Fibroblast of lung (primary cell): ENCODE data around the gene POLA1. TPM values are rescaled to one million over a fixed set of nuclear protein-coding genes. Genes with fewer than 3 reads are reported as not detected.

Experiments
- DNase-seq, 2 donors: peaks; one replicate each; pipeline versions ENCODE4 v3.0.0 to v3.0.0-alpha.2; 2010; ENCODE audit warnings: low read depth in 2 of 2
- H2AFZ ChIP-seq: 2 replicates; pipeline ENCODE4 v1.5.1; 2012; ENCODE audit warnings: low read length, control low read depth, inconsistent platforms
- H3K27ac ChIP-seq: 2 replicates; pipeline ENCODE4 v1.5.1; 2011; ENCODE audit warnings: low read length, control low read depth; ENCODE audit not compliant: insufficient read depth
- H3K27me3 ChIP-seq: 2 replicates; pipeline ENCODE4 v1.5.1; 2011; ENCODE audit warnings: mild to moderate bottlenecking, low read length; ENCODE audit not compliant: control insufficient read depth, insufficient read depth
- H3K36me3 ChIP-seq: 2 replicates; pipeline ENCODE4 v1.5.1; 2011; ENCODE audit warnings: low read length; ENCODE audit not compliant: control insufficient read depth, insufficient read depth
- H3K4me1 ChIP-seq: 2 replicates; pipeline ENCODE4 v1.5.1; 2011; ENCODE audit warnings: low read length; ENCODE audit not compliant: control insufficient read depth, insufficient read depth; ENCODE audit errors: extremely low read depth
- H3K4me2 ChIP-seq: 2 replicates; pipeline ENCODE4 v1.5.1; 2011; ENCODE audit warnings: low read length, control low read depth; ENCODE audit not compliant: insufficient read depth; ENCODE audit errors: extremely low read depth
- H3K4me3 ChIP-seq, 4 experiments: fragments of 200-600 bp in 1 of 4; sonication (generic) in 1 of 4; replicated peaks in 1 of 4; 2 replicates each; pipeline ENCODE4 v1.5.1; 2011 to 2016; ENCODE audit warnings: low read length in 4 of 4, low read depth in 3 of 4, mild to moderate bottlenecking in 3 of 4, control low read depth in 2 of 4, inconsistent platforms in 1 of 4, mixed read lengths in 1 of 4; ENCODE audit not compliant: insufficient read depth in 1 of 4; ENCODE audit errors: control extremely low read depth in 1 of 4
- H3K79me2 ChIP-seq: 2 replicates; pipeline ENCODE4 v1.5.1; 2012; ENCODE audit warnings: mild to moderate bottlenecking, low read length, inconsistent platforms; ENCODE audit not compliant: control insufficient read depth, insufficient read depth
- H3K9ac ChIP-seq: 2 replicates; pipeline ENCODE4 v1.5.1; 2011; ENCODE audit warnings: mild to moderate bottlenecking, low read length, control low read depth; ENCODE audit not compliant: insufficient read depth
- H3K9me3 ChIP-seq: 2 replicates; pipeline ENCODE4 v1.5.1; 2012; ENCODE audit warnings: low read depth, low read length; ENCODE audit not compliant: control insufficient read depth, insufficient read depth
- H4K20me1 ChIP-seq: 2 replicates; pipeline ENCODE4 v1.5.1; 2011; ENCODE audit warnings: low read length; ENCODE audit not compliant: control insufficient read depth, insufficient read depth; ENCODE audit errors: extremely low read depth
- EZH2 ChIP-seq: IDR thresholded peaks from 2 replicates; pipeline ENCODE4 v1.5.1; 2012; ENCODE audit warnings: low read length, control low read depth, mild to moderate bottlenecking; ENCODE audit errors: missing control alignments
- polyA plus RNA-seq, 2 donors: library from polyadenylated mRNA; depleted of rRNA in 1 of 2; stranded (reverse) in 1 of 2; unstranded in 1 of 2; fragments of >200 nt; gene quantifications; 2 replicates each; pipeline ENCODE4 v1.2.1, GENCODE V29; 2011 to 2012; ENCODE audit warnings: missing spikeins in 1 of 2
- total RNA-seq: library from RNA; depleted of rRNA; stranded (reverse); fragments of >200 nt; gene quantifications from 2 replicates; pipeline ENCODE4 v1.2.1, GENCODE V29; 2014
- TF ChIP-seq, protein P1 (sequence below), 2 donors: IDR thresholded peaks in 1 of 2; conservative IDR thresholded peaks in 1 of 2; 1 replicate in 1 of 2; 2 replicates in 1 of 2; pipeline ENCODE4 v1.5.1; 2011 to 2012; ENCODE audit warnings: low read length in 2 of 2, control low read depth in 1 of 2, inconsistent platforms in 1 of 2, low read depth in 1 of 2, mild to moderate bottlenecking in 1 of 2

The POLA1 gene
- total and polyA plus RNA-seq, 2 donors (not counting 1 experiment from before 2014, with no cell fraction given) = 1.7 to 9.2 TPM

DNA sequence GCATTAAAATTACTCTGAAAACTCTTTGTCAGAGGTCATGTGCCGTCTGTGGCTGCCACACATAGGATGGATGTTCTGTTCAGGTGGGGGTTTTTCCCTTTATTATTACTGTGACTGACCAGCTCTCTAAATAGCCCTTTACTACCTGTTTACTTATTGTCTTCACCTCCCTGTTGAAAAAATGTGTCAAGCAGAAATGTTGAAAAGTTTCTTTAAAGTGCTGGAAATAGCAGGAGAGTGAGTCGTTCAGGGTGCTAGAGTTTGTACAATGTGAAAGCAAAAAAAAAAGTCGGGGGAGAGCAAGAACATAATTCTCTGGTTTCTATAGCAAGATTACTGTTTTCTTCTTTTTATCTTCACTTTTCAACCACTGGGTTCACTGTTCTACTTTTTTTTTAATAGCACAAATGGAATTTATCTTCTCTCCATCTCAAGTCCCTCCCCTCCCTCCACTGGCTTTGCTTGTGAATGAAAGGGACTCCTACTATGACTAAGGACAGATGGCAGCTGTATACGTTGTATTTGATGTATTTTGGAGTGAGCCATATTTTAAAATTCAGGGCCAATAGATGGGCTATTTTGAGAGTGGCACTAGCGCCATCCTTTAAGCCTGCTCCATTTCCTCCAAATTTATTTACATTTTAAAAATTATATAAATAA, 288.7 kb downstream of the POLA1 start:
- no peaks in the 10 kb centered on the region for H4K20me1 ChIP-seq
- no peak overlapping the region for H3K9ac ChIP-seq
- H3K27me3 ChIP-seq = no peaks in the 10 kb centered on the region
- no peak overlapping the region for H3K4me2 ChIP-seq
- TF ChIP-seq EZH2 = no peak
- TF ChIP-seq, protein P1, sequence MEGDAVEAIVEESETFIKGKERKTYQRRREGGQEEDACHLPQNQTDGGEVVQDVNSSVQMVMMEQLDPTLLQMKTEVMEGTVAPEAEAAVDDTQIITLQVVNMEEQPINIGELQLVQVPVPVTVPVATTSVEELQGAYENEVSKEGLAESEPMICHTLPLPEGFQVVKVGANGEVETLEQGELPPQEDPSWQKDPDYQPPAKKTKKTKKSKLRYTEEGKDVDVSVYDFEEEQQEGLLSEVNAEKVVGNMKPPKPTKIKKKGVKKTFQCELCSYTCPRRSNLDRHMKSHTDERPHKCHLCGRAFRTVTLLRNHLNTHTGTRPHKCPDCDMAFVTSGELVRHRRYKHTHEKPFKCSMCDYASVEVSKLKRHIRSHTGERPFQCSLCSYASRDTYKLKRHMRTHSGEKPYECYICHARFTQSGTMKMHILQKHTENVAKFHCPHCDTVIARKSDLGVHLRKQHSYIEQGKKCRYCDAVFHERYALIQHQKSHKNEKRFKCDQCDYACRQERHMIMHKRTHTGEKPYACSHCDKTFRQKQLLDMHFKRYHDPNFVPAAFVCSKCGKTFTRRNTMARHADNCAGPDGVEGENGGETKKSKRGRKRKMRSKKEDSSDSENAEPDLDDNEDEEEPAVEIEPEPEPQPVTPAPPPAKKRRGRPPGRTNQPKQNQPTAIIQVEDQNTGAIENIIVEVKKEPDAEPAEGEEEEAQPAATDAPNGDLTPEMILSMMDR (conservative IDR thresholded peaks at IDR 0.05 in 1 of 2, IDR thresholded peaks at IDR 0.05 in 1 of 2; ENCODE audit: low read depth in 1 of 2, low read length in 2 of 2) = no peak
- H3K27ac ChIP-seq = no peak overlapping the region
- no peak overlapping the region for H2AFZ ChIP-seq
- H3K79me2 ChIP-seq = no peaks in the 10 kb centered on the region
- no peak overlapping the region for H3K4me3 ChIP-seq
- H3K4me1 ChIP-seq = no peaks in the 10 kb centered on the region
- H3K9me3 ChIP-seq = no peaks in the 10 kb centered on the region
- DNase-seq = no peak
- H3K36me3 ChIP-seq = no peaks in the 10 kb centered on the region

DNA sequence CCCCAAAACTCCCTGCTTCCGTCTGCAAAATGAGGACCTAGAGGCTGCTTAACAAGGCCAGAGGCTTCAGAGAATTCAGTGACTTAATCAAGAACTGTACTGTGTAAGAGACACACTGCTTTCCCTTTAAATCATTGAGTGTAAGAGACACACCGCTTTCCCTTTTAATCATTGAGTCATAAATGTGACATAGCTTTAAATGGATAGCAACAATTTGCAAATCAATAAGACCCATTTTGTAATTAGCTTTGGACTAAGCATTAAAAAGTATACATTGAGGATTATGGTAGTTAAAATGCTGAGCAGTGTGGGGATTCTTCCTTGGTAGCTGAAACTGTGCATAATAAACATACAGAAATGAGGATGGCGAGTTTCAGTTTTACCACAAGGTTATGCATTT, 290.2 kb downstream of the POLA1 start:
- no peak overlapping the region for H3K4me2 ChIP-seq
- no peaks in the 10 kb centered on the region for H3K9me3 ChIP-seq
- no peak overlapping the region for H3K27ac ChIP-seq
- no peak overlapping the region for H2AFZ ChIP-seq
- H3K79me2 ChIP-seq = no peaks in the 10 kb centered on the region
- no peak overlapping the region for H3K9ac ChIP-seq
- no peak for DNase-seq
- no peaks in the 10 kb centered on the region for H3K4me1 ChIP-seq
- H4K20me1 ChIP-seq = no peaks in the 10 kb centered on the region
- TF ChIP-seq, protein P1 (conservative IDR thresholded peaks at IDR 0.05 in 1 of 2, IDR thresholded peaks at IDR 0.05 in 1 of 2; ENCODE audit: low read depth in 1 of 2, low read length in 2 of 2) = no peak
- no peak for TF ChIP-seq EZH2
- H3K36me3 ChIP-seq = no peaks in the 10 kb centered on the region
- no peaks in the 10 kb centered on the region for H3K27me3 ChIP-seq
- H3K4me3 ChIP-seq = no peak overlapping the region

DNA sequence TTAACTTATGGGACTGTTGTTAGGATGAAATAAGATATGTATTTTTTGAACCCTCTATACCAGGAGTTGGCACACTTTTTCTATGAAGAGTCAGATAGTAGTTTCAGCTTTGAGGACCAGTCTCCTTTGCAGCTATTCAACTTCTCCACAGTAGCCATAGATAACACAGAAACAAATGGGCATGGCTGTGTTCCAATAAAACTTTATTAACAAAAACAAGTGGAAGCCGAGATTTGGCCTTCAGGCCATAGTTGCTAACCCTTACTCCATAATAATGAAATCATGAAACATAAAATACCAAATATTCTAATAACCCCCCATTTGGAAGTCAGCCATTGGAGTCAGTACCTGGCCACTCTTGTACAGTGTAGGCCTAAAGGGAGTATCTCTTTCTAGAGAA, 291.4 kb downstream of the POLA1 start:
- no peak overlapping the region for H3K4me3 ChIP-seq

More for the DNA sequence above, 291.4 kb downstream of the POLA1 start:
- Histone ChIP-seq H3K36me3 (no peaks in the 10 kb centered on the region), H4K20me1 (no peaks in the 10 kb centered on the region), H3K4me1 (no peaks in the 10 kb centered on the region), H3K27me3 (no peaks in the 10 kb centered on the region), H2AFZ (no peak overlapping the region), H3K9ac (no peak overlapping the region), H3K27ac (no peak overlapping the region), H3K4me2 (no peak overlapping the region), H3K9me3 (no peaks in the 10 kb centered on the region), H3K79me2 (no peaks in the 10 kb centered on the region)
- TF ChIP-seq, protein P1 (conservative IDR thresholded peaks at IDR 0.05 in 1 of 2, IDR thresholded peaks at IDR 0.05 in 1 of 2; ENCODE audit: low read depth in 1 of 2, low read length in 2 of 2) = no peak
- TF ChIP-seq EZH2 = no peak
- DNase-seq = no peak
